Epithelial cell of alveolus of lung (primary cell): Measurements from ENCODE around the gene IL17RC. TPM values are rescaled to one million over a fixed set of nuclear protein-coding genes. Genes with fewer than 3 reads are reported as not detected.

Source experiments
- total RNA-seq: library from RNA; depleted of rRNA; stranded (reverse); fragments of >200 nt; gene quantifications from 2 replicates; pipeline ENCODE4 v1.2.1, GENCODE V29; 2015

Gene IL17RC
- total RNA-seq, result 34.1 and 39.6 TPM in 2 replicates

GRCh38 chr3:9916734-9917680 lies at the start of gene IL17RC:
TSS of gene IL17RC (plus strand) at chr3:9917098. CDS start at chr3:9917316, 218 bp downstream.

GRCh38 chr3:9879830-9880549 lies 36.9 kb upstream of the IL17RC start, which contains the start of gene CIDEC:
TSS of gene CIDEC (minus strand) at chr3:9880253. CDS start at chr3:9878486, 1,767 bp downstream.

GRCh38 chr3:9890249-9891071 lies 26.4 kb upstream of the IL17RC start, which contains the start of gene JAGN1:
TSS of gene JAGN1 (plus strand) at chr3:9890610. CDS start at chr3:9890723, 113 bp downstream.

GRCh38 chr3:9902372-9903237 lies 14.3 kb upstream of the IL17RC start, which contains the start of gene IL17RE:
TSS of gene IL17RE (plus strand) at chr3:9902848. CDS start at chr3:9902933, 85 bp downstream.

GRCh38 chr3:9933561-9934234 lies 16.8 kb downstream of the IL17RC start, which contains the start of gene CRELD1:
TSS of gene CRELD1 (plus strand) at chr3:9933834. CDS start at chr3:9934439, 605 bp downstream.

GRCh38 chr3:9951962-9952805 lies 35.3 kb downstream of the IL17RC start, which contains the start of gene PRRT3:
TSS of gene PRRT3 (minus strand) at chr3:9952408. CDS start at chr3:9950115, 2,293 bp downstream.

Other genes starting within 250 kb of the IL17RC start
- not detected in 2 replicates for gene CPNE9, start 213.3 kb upstream of the IL17RC start, total RNA-seq
- gene BRPF1, start 185.4 kb upstream of the IL17RC start, total RNA-seq, result 10.5 and 11.5 TPM in 2 replicates
- gene OGG1, start 167.1 kb upstream of the IL17RC start, total RNA-seq, result 13.9 and 18.1 TPM in 2 replicates
- 24.8 and 31.1 TPM in 2 replicates for gene CAMK1, start 147.2 kb upstream of the IL17RC start, total RNA-seq
- 98.4 and 133 TPM in 2 replicates for gene TADA3, start 124.6 kb upstream of the IL17RC start, total RNA-seq
- gene ARPC4, start 124.0 kb upstream of the IL17RC start, total RNA-seq, result 90.5 and 289 TPM in 2 replicates
- gene TTLL3, start 106.8 kb upstream of the IL17RC start, total RNA-seq, result 2.1 and 23.8 TPM in 2 replicates
- gene RPUSD3, start 73.1 kb upstream of the IL17RC start, total RNA-seq, result 46.7 and 59.6 TPM in 2 replicates
- gene CIDEC, start 36.8 kb upstream of the IL17RC start, total RNA-seq, result not detected in 2 replicates
- 43.6 and 54.5 TPM in 2 replicates for gene JAGN1, start 26.5 kb upstream of the IL17RC start, total RNA-seq
- gene IL17RE, start 14.2 kb upstream of the IL17RC start, total RNA-seq, result 0.88 and 1.0 TPM in 2 replicates
- 18.8 and 21.3 TPM in 2 replicates for gene CRELD1, start 16.7 kb downstream of the IL17RC start, total RNA-seq
- 3.6 and 10.7 TPM in 2 replicates for gene PRRT3, start 35.3 kb downstream of the IL17RC start, total RNA-seq
- 38.4 and 115 TPM in 2 replicates for gene EMC3, start 69.7 kb downstream of the IL17RC start, total RNA-seq
- 14.4 and 20.2 TPM in 2 replicates for gene FANCD2, start 109.3 kb downstream of the IL17RC start, total RNA-seq
- gene FANCD2OS, start 191.2 kb downstream of the IL17RC start, total RNA-seq, result not detected in 2 replicates
- gene BRK1, start 198.6 kb downstream of the IL17RC start, total RNA-seq, result 117 and 177 TPM in 2 replicates
- gene VHL, start 224.7 kb downstream of the IL17RC start, total RNA-seq, result 23.0 and 49.1 TPM in 2 replicates
- 4.2 and 10.2 TPM in 2 replicates for gene IRAK2, start 247.8 kb downstream of the IL17RC start, total RNA-seq